ENCODE measurements around the gene CMSS1.

Gene CMSS1

GRCh38 chr3:99960941-99961340 is 143.3 kb downstream of the CMSS1 start:
- ChIA-PET CTCF (interaction anchor here (1.7 to 2.4 kb wide), 2 partner anchors 11 to 41 kb away, joined by 5 to 6 read pairs; no protein-coding TSS in a partner anchor), POLR2A (no interaction called here)
- TF ChIP-seq CTCF (IDR thresholded peaks at IDR 0.05; ENCODE audit: control extremely low read depth, extremely low read depth, low read depth, missing control alignments): no peak
- DNase-seq (ENCODE audit: extremely low spot score): no peak

GRCh38 chr3:99961756-99962515 is 144.3 kb downstream of the CMSS1 start:
- DNase-seq (ENCODE audit: extremely low spot score): no peak
- CTCF ChIA-PET: interaction anchor here (1.7 kb wide), 1 partner anchor 10 kb away, joined by 5 read pairs; no protein-coding TSS in a partner anchor
- POLR2A ChIA-PET: no interaction called here
- no peak for TF ChIP-seq CTCF (IDR thresholded peaks at IDR 0.05; ENCODE audit: control extremely low read depth, extremely low read depth, low read depth, missing control alignments)

- no peak for DNase-seq (ENCODE audit: extremely low spot score)
- ChIA-PET POLR2A (no interaction called here), CTCF (interaction anchor here (1.2 to 1.7 kb wide), 2 partner anchors 10 to 16 kb away, joined by 3 to 5 read pairs; no protein-coding TSS in a partner anchor)
- TF ChIP-seq CTCF (IDR thresholded peaks at IDR 0.05; ENCODE audit: control extremely low read depth, extremely low read depth, low read depth, missing control alignments): no peak
These were observed 145.0 kb downstream of the CMSS1 start for GRCh38 chr3:99962703-99963102.

- CTCF ChIA-PET: interaction anchor here (1.0 to 1.4 kb wide), 4 partner anchors 9 to 61 kb away, joined by 3 to 5 read pairs (median 4); no protein-coding TSS in a partner anchor
- DNase-seq (ENCODE audit: extremely low spot score): no peak
- TF ChIP-seq CTCF (IDR thresholded peaks at IDR 0.05; ENCODE audit: control extremely low read depth, extremely low read depth, low read depth, missing control alignments): no peak
- POLR2A ChIA-PET: no interaction called here
These were observed 147.4 kb downstream of the CMSS1 start for GRCh38 chr3:99965077-99965476.

GRCh38 chr3:99965681-99966408 is 148.2 kb downstream of the CMSS1 start:
- POLR2A ChIA-PET: no interaction called here
- no peak for TF ChIP-seq CTCF (IDR thresholded peaks at IDR 0.05; ENCODE audit: control extremely low read depth, extremely low read depth, low read depth, missing control alignments)
- DNase-seq (ENCODE audit: extremely low spot score): no peak
- CTCF ChIA-PET: no interaction called here

- TF ChIP-seq CTCF (IDR thresholded peaks at IDR 0.05; ENCODE audit: control extremely low read depth, extremely low read depth, low read depth, missing control alignments): no peak
- ChIA-PET CTCF (interaction anchor here (1.2 kb wide), 1 partner anchor 10 kb away, joined by 4 read pairs; no protein-coding TSS in a partner anchor), POLR2A (no interaction called here)
- DNase-seq (ENCODE audit: extremely low spot score): no peak
These were observed 149.2 kb downstream of the CMSS1 start for GRCh38 chr3:99966662-99967416.
